A549 treated with ZK216348 at 1 μM for 4 hours (cell line): ENCODE results near the gene MFAP3. TPM values are rescaled to one million over a fixed set of nuclear protein-coding genes. Genes with fewer than 3 reads are reported as not detected.

Experiments
- total RNA-seq: library from RNA; stranded (reverse); fragments of 200-300 nt; extraction: Qiagen RNA extraction; gene quantifications from 5 replicates; pipeline ENCODE4 v1.2.3, GENCODE V29; 2022; ENCODE audit warnings: low read depth

Gene MFAP3
- total RNA-seq, result 19.5 to 33.1 TPM (median 26.3 TPM) in 5 replicates

GRCh38 chr5:154038707-154039457 lies at the start of gene MFAP3, which contains the start of gene FAM114A2:
Gene MFAP3 (plus strand): TSS chr5:154038967. CDS start chr5:154049723, 10,756 bp downstream.
Gene FAM114A2 (minus strand): TSS chr5:154038910. CDS start chr5:154034953, 3,957 bp downstream.

Other genes starting within 250 kb of the MFAP3 start
- 10.2 to 13.1 TPM (median 11.4 TPM) in 5 replicates for gene FAM114A2, start 57 bp upstream of the MFAP3 start, total RNA-seq
- gene GALNT10, start 151.8 kb downstream of the MFAP3 start, total RNA-seq, result 71.5 to 104 TPM (median 88.1 TPM) in 5 replicates